Heart left ventricle (tissue), 13 donors: ENCODE data around the gene SPACA1.

Experiments used
- CTCF ChIP-seq, 12 donors: fragments of 200-600 bp; sonication (generic) in 4 of 12; IDR thresholded peaks; one replicate each; pipeline versions ENCODE4 v1.5.0 to v1.8.0; 2018 to 2022; ENCODE audit warnings: antibody characterized with exemption in 12 of 12, mild to moderate bottlenecking in 5 of 12
- POLR2A ChIP-seq, 2 donors: fragments of 450-650 bp; IDR thresholded peaks; one replicate each; pipeline ENCODE4 v1.6.1; 2017; ENCODE audit warnings: antibody characterized with exemption in 2 of 2, mild to moderate bottlenecking in 2 of 2, moderate library complexity in 2 of 2
- donor health status: ischemic (EF 13 %, LVEDD 7.1; RV severe dilation, severe dysfunction).
- donor health status: DM: no; HTN: yes; CAD: no.
- donor health status: DM: no; HTN: no; CAD: no.
- donor health status: ischemic (EF 25% LVEDD 6.9; RV normal size, moderate dysfunction).
- donor health status: ischemic (EF 25% LVEDD 5.7; RV mildly dilated, moderate dysfunction).
- donor health status: ischemic (EF 35%, LVEDD 5.7; RV mildly dilated, moderate dysfunction).
- donor health status: nonischemic (EF 11% LVEDD 7.7; RV severe dilation, severe dysfunction).
- donor health status: DM: yes; HTN: yes; CAD: no.
- donor health status: PGD.
- donor health status: ischemic (EF 29% LVEDD 5.4; RV normal size, mild dysfunction).
- donor health status: nonischemic (EF 23%, LVEDD 6.1; RV moderate dilation, normal function).

GRCh38 chr6:88048578-88048977 is 937 bp downstream of the SPACA1 start:
- TF ChIP-seq CTCF (IDR thresholded peaks at IDR 0.05) (no peak), POLR2A (IDR thresholded peaks at IDR 0.05) (no peak)
